HG03159 (cell line): Measurements from ENCODE around the gene SNRPD2.
A peak's percentile ranks its signal among the peaks of the same experiment; 100 is the strongest.
"Not testable (repeated sequence)": the region's sequence is repeated elsewhere in the genome, so short reads cannot be mapped to it uniquely, and the experiment has no call there.

ENCODE experiments used
- ATAC-seq: cut with Tn5 transposase; IDR thresholded peaks from one replicate; pipeline ENCODE4 v1.9.1; 2021; ENCODE audit warnings: mild to moderate bottlenecking, moderate library complexity; ENCODE audit not compliant: unreplicated experiment

The SNRPD2 gene

DNA sequence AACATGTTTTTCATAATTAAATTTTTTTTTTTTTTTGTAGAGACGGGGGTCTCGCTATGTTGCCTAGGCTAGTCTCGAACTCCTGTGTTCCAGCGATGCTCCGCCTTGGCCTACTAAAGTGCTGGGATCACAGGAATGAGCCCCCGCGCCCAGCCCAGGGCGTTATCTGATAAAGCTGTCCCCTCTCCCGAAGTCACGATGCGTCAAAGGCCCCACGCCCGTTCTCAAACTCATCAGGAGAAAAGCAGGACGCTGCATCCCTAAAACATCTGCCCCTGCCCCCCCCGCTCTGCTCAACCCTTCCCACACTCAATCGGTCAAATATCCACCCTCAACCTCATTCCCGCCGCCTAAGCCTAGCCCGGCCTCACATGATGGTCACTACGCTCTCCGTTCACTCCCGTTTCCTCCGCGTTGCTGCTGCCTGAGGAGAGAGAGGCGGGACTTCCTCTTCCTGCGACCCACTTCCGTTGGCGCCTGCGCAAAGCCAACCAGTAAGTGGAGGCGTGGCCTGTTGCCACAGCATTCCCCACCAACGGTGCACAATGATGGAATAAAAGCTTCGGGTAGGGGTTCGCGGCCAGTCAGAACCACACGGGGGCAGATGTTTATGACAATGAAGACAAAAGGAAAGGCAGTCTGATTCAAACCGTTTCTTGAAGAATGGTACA is at the start of gene SNRPD2:
SNRPD2 (minus strand) TSS at position 438 of the 671 bp plus-strand sequence; CDS start at position 373, 65 bp downstream.
- ATAC-seq: peak; percentile 44

DNA sequence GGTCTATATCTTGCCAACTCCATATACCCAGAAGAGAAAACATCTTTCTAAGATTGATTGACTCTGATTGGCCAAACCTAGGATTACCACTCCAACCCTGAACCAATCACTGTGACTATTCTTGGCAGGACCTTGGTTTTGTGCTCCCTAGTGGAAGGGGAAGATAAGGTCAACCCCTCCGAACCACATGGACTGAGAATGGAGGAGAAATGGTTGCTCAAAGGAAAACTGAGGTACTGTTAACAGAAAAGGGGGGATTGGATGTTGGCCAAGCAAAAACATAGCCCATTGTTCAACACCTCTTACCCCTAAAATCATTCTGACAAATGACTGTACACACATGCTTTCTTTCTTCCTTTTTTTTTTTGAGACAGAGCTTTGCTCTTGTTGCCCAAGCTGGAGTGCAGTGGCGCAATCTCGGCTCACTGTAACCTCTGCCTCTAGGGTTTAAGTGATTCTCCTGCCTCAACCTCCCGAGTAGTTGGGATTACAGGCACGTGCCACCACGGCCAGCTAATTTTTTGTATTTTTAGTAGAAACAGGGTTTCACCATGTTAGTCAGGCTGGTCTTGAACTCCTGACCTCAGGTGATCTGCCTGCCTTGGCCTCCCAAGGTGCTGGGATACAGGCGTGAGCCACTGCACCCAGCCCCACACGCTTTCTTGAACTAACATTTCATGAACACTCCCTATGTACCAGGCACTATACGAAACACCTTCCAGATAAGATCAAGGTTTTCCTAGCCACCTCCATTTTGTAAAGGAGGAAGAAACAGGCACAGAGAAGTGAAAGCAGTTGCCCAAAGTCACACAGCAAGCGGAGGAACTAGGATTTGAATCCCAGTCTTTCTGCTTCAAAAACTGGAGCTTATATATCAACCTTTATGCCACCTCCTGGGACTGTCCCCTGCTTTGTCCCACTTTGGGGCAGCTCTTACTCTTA is 48.0 kb upstream of the SNRPD2 start:
- no peak for ATAC-seq

DNA sequence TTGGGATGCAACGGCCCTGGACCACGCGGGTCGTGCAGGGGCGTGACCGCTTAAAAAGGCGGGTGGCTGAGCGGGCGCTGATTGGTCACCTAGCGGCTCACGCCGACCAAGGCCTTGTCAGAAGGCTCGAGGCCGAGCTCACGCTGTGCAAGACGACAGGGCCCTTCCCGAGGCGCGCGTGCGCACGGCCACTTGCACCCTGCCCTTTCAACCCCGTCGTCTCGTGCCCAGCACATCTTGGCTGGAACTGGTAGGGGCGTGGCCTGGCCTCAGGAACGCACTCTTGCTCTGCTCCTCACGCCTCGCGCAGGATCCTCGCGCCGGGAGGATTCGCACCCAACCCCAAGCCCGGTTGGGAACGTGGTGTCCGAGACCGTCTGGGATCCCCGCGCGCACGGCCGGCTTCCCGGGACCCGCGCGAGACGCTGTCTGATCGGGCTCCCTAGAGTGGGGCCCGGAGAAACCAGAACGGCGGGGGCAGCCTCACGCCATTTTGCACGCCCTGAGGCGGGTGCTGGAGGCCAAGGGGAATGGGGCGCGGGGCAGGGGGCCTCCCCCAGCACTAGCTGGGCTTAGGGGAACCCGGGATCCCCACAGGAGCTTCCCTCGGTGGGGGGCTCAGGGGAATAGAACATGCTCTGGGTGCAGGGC is 41.5 kb upstream of the SNRPD2 start, which contains the start of gene MEIOSIN:
MEIOSIN (plus strand) TSS at position 280 of the 651 bp plus-strand sequence. CDS start 1,938 bp downstream, outside the sequence.
- ATAC-seq: no peak

- ATAC-seq: peak; percentile 87
Measured at GRCh38 chr19:45730368-45731288, 38.9 kb upstream of the SNRPD2 start, which contains the start of gene FBXO46. Gene FBXO46, minus strand, starts transcription at chr19:45730896. Its CDS starts 17,401 bp downstream, at chr19:45713495.

DNA sequence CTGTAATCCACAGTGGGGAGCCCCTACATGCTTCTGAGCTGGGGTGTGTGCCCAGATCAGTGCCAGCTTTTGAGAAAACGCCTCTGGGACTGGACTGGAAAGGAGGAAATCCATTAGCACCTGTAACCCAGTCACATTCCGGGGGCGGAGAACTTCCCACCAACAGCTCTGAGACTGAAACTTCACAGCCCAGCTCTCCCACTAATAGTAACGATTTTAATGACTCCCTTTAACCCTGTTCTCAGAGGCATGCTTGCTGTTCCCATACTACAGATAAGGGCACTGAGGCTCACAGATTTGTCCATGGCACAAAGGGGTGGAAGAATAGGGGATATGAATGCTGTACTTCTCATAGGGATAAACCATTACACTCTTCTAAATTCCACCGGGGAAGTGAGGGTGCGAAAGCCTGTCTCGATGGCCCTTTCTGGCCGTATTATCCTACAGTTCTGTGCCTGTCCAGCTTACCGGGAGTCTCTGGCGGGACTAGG is 38.1 kb upstream of the SNRPD2 start:
- no peak for ATAC-seq

DNA sequence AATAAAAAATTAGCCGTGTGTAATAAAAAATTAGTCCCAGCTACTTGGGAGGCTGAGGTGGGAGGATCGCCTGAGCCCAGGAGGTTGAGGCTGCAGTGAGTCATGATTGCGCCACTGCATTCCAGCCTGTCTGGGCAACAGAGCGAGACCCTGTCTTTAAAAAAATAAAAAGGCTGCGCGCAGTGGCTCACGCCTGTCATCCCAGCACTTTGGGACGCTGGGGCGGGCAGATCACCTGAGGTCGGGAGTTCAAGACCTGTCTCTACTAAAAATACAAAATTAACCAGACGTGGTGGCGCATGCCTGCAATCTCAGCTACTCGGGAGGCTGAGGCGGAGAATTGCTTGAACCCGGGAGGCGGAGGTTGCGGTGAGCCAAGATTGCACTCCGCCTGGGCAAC is 36.9 kb upstream of the SNRPD2 start:
- ATAC-seq: not testable (repeated sequence)

- not testable (repeated sequence) for ATAC-seq
Measured at GRCh38 chr19:45720065-45720464, 28.3 kb upstream of the SNRPD2 start.

DNA sequence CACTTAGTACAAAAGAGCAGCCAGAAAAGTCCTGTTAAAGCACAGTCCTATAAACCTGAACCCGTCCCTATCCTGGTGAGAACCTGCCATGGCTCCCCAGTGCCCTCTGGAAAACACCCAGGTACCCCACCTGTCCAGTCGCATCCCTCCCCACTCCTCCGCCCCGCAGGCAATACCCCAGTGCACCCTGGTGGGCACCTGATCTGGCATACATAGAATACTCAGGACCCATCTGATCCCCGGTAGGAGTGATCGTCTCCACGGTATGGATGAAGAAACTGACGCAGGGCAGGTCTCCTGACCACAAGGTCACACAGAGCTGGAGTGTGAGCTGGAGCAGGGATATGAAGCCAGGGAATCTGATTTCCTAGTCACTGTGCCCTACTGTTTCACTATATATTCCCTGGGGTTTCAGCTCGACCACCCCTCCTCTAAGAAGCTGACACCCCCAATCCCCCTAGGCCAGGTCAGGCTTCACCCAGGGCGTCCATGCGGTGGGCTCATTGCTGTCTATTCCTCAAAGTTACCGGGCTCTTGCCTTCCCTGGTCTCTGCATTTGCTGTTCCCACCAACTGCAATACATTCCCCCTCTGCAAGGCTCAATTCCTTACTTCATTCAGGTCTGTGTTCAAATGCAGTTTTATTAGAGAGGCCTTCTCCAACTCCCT is 26.4 kb upstream of the SNRPD2 start:
- ATAC-seq: no peak

DNA sequence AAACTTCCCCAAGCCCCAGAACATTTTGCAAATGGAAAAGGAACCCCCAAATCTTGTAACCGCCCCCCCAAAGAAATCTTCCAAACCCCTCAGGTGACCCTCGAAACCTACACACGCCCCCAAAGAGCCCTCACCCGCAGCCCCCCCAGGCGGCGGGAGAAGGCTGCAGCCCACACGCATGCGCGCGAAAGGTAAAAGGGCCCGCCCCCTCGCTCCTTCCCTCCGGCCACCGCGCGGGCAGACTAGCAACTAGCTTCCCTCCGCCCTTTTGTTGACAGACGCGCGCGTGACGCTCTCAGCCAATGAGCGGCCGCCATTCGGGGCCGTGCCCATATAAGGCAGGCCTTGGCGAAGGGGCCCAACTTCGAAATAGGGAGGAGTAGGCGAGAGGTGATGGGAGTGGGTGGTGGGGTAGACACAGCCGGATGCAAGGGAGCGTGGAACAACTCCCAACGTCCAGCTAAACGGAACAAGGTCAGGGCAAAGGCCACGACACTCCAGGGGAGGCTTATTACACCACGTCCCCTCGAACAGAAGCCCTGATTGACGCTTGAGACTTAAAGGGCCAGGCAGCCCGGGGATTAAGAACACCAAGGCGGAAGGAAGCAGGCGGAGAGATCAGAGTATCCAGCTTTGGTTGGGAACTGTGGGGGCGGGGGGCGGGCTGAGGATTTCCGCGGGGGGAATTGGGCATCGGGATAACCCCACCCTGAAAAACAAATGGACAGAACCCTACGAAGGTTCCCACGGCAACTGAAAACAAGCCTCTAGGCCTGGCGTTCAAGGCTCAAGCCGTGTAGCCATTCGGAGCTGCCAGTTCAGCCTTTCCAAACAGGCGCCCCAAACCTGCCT is 25.6 kb upstream of the SNRPD2 start:
- ATAC-seq: peak; percentile 94

- ATAC-seq: no peak
Measured at GRCh38 chr19:45716359-45717130, 24.8 kb upstream of the SNRPD2 start.

DNA sequence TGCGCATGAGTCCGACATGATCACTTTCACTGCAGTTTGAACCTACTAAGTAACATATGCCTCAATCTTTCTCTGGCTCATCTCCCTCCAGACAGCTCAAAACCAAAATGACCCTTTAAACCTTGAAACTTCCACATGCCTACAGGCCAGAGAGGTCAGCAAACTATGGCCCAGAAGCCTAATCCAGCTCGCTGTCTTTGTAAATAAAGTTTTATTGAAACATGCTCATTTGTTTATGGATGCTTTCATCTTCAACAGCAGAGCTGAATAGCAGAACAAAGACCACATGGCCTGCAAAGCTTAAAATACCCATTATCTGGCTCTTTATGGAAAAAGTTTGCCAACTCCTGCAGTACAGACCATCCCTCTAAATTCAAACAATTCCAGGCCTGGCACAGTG is 23.4 kb upstream of the SNRPD2 start:
- ATAC-seq: no peak

GRCh38 chr19:45713141-45713540 is 21.4 kb upstream of the SNRPD2 start:
- ATAC-seq: no peak

DNA sequence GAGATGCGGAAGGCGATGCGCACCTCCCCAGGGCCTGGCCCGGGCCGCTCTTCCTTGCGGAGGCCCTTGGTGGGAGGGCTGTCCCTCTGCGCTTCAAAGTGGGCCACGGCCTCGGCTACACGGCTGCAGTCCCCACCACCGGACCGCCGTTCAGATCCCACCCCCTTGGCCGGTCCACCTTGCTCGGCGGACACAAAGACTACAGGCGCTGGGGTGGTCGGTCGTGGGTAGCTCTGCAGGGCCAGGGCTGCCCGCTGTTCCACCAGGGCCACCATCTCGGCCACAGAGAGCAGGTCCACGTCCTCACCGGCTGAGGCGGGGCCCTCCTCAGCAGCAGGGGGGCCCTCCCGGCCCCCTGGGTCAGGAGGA is 20.9 kb upstream of the SNRPD2 start:
- ATAC-seq: no peak

- ATAC-seq: no peak
Measured at GRCh38 chr19:45711851-45712698, 20.3 kb upstream of the SNRPD2 start.

- ATAC-seq: no peak
Measured at GRCh38 chr19:45710356-45711130, 18.8 kb upstream of the SNRPD2 start.
